ENCODE results near the gene MAGI2.

MAGI2 gene

GRCh38 chr7:78083476-78084120 lies 1369.9 kb downstream of the MAGI2 start:
- in situ Hi-C loops (cut with HindIII; ENCODE audit: low pct_ligation_motif_present, low sequenced_read_pairs) = no loop called here
- H3K4me3 ChIP-seq (ENCODE audit: low read depth, low read length) = no peak overlapping the region
- no peaks in the 10 kb centered on the region for H3K27me3 ChIP-seq (replicated peaks)
- DNase-seq = no peak
- H3K36me3 ChIP-seq (replicated peaks) = no peaks in the 10 kb centered on the region
- no peak for TF ChIP-seq CTCF (IDR thresholded peaks at IDR 0.05; ENCODE audit: low read depth, low read length, missing control alignments)
- no peak overlapping the region for H3K27ac ChIP-seq

GRCh38 chr7:78082556-78082955 lies 1370.9 kb downstream of the MAGI2 start:
- in situ Hi-C loops (cut with HindIII; ENCODE audit: low pct_ligation_motif_present, low sequenced_read_pairs) = no loop called here
- Histone ChIP-seq H3K4me3 (ENCODE audit: low read depth, low read length) (no peak overlapping the region), H3K36me3 (replicated peaks) (no peaks in the 10 kb centered on the region), H3K27me3 (replicated peaks) (no peaks in the 10 kb centered on the region), H3K27ac (no peak overlapping the region)
- TF ChIP-seq CTCF (IDR thresholded peaks at IDR 0.05; ENCODE audit: low read depth, low read length, missing control alignments) = no peak
- no peak for DNase-seq

GRCh38 chr7:78081888-78082287 lies 1371.6 kb downstream of the MAGI2 start:
- in situ Hi-C loops (cut with HindIII; ENCODE audit: low pct_ligation_motif_present, low sequenced_read_pairs) = no loop called here

GRCh38 chr7:78081344-78081743 lies 1372.1 kb downstream of the MAGI2 start:
- no peaks in the 10 kb centered on the region for H3K27me3 ChIP-seq (replicated peaks)
- DNase-seq = no peak
- in situ Hi-C loops (cut with HindIII; ENCODE audit: low pct_ligation_motif_present, low sequenced_read_pairs) = no loop called here
- H3K27ac ChIP-seq = no peak overlapping the region
- no peaks in the 10 kb centered on the region for H3K36me3 ChIP-seq (replicated peaks)
- no peak overlapping the region for H3K4me3 ChIP-seq (ENCODE audit: low read depth, low read length)
- no peak for TF ChIP-seq CTCF (IDR thresholded peaks at IDR 0.05; ENCODE audit: low read depth, low read length, missing control alignments)

More at GRCh38 chr7:78081888-78082287, 1371.6 kb downstream of the MAGI2 start:
- no peaks in the 10 kb centered on the region for H3K27me3 ChIP-seq (replicated peaks)
- no peaks in the 10 kb centered on the region for H3K36me3 ChIP-seq (replicated peaks)
- DNase-seq = no peak
- H3K4me3 ChIP-seq (ENCODE audit: low read depth, low read length) = no peak overlapping the region
- TF ChIP-seq CTCF (IDR thresholded peaks at IDR 0.05; ENCODE audit: low read depth, low read length, missing control alignments) = no peak
- H3K27ac ChIP-seq = no peak overlapping the region

GRCh38 chr7:78080811-78081210 lies 1372.7 kb downstream of the MAGI2 start:
- no peak for TF ChIP-seq CTCF (IDR thresholded peaks at IDR 0.05; ENCODE audit: low read depth, low read length, missing control alignments)
- no peaks in the 10 kb centered on the region for H3K27me3 ChIP-seq (replicated peaks)
- in situ Hi-C loops (cut with HindIII; ENCODE audit: low pct_ligation_motif_present, low sequenced_read_pairs) = no loop called here
- H3K36me3 ChIP-seq (replicated peaks) = no peaks in the 10 kb centered on the region
- no peak overlapping the region for H3K27ac ChIP-seq
- no peak overlapping the region for H3K4me3 ChIP-seq (ENCODE audit: low read depth, low read length)
- DNase-seq = no peak

GRCh38 chr7:78080241-78080640 lies 1373.2 kb downstream of the MAGI2 start:
- no peak overlapping the region for H3K4me3 ChIP-seq (ENCODE audit: low read depth, low read length)
- H3K36me3 ChIP-seq (replicated peaks) = no peaks in the 10 kb centered on the region
- no peaks in the 10 kb centered on the region for H3K27me3 ChIP-seq (replicated peaks)
- no peak for TF ChIP-seq CTCF (IDR thresholded peaks at IDR 0.05; ENCODE audit: low read depth, low read length, missing control alignments)
- no peak for DNase-seq
- in situ Hi-C loops (cut with HindIII; ENCODE audit: low pct_ligation_motif_present, low sequenced_read_pairs) = no loop called here
- no peak overlapping the region for H3K27ac ChIP-seq
